Neural crest cell (in vitro differentiated cells): Measurements from ENCODE around the gene CFAP221. TPM values are rescaled to one million over a fixed set of nuclear protein-coding genes. Genes with fewer than 3 reads are reported as not detected.

Experiments used
- DNase-seq: peaks from one replicate; pipeline ENCODE4 v3.0.0; 2021; ENCODE audit warnings: low read depth, mixed read lengths, low spot score
- H3K27ac Mint-ChIP-seq: one replicate; pipeline ENCODE4 v1.8.0; 2021; ENCODE audit warnings: mild to moderate bottlenecking, mixed read lengths; ENCODE audit not compliant: unreplicated experiment
- H3K27me3 Mint-ChIP-seq: 2 replicates; pipeline ENCODE4 v1.8.0; 2021; ENCODE audit warnings: low read depth, mild to moderate bottlenecking, mixed read lengths
- H3K36me3 Mint-ChIP-seq: 2 replicates; pipeline ENCODE4 v1.8.0; 2021; ENCODE audit warnings: low read depth, mild to moderate bottlenecking, mixed read lengths
- H3K4me1 Mint-ChIP-seq: 2 replicates; pipeline ENCODE4 v1.8.0; 2021; ENCODE audit warnings: mixed read lengths
- H3K4me3 Mint-ChIP-seq: one replicate; pipeline ENCODE4 v1.8.0; 2021; ENCODE audit warnings: mild to moderate bottlenecking, mixed read lengths
- H3K9me3 Mint-ChIP-seq: 2 replicates; pipeline ENCODE4 v1.8.0; 2021; ENCODE audit warnings: mixed read lengths
- CTCF ChIP-seq: fragments of 200-600 bp; sonication (generic); conservative IDR thresholded peaks from 2 replicates; pipeline ENCODE4 v1.5.0; 2021; ENCODE audit warnings: antibody characterized with exemption, mild to moderate bottlenecking
- total RNA-seq: library from RNA; stranded (reverse); gene quantifications from 2 replicates; pipeline ENCODE4 v1.2.1, GENCODE V29; 2021

The CFAP221 gene
- total RNA-seq, 1 donor from 2014 or later: 2.0 TPM

DNA sequence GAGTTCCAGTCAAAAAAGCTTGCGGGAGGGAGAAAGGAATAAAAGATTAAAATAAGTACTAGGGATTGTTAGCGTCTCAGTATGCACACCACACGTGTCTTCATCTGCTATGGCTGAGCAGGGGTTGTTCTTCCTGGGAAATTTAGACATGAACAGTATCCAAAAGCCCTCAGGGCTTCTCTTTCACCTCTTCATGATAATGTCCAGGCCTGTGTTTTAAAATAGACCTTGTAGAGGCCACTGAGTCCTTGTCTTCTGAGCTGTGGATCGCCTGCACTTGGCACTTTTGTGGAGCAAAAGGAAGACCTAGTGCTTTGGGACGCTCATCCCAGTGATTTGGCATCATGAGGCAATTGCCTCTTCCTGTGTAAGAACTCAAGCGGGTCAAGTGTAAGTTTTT is 52.4 kb downstream of the CFAP221 start:
- no peak for TF ChIP-seq CTCF
- Mint-ChIP-seq H3K9me3 (no peaks in the 10 kb centered on the region), H3K27me3 (no peaks in the 10 kb centered on the region), H3K36me3 (no peaks in the 10 kb centered on the region), H3K4me3 (no peak overlapping the region), H3K27ac (no peak overlapping the region), H3K4me1 (no peaks in the 10 kb centered on the region)
- DNase-seq: no peak

DNA sequence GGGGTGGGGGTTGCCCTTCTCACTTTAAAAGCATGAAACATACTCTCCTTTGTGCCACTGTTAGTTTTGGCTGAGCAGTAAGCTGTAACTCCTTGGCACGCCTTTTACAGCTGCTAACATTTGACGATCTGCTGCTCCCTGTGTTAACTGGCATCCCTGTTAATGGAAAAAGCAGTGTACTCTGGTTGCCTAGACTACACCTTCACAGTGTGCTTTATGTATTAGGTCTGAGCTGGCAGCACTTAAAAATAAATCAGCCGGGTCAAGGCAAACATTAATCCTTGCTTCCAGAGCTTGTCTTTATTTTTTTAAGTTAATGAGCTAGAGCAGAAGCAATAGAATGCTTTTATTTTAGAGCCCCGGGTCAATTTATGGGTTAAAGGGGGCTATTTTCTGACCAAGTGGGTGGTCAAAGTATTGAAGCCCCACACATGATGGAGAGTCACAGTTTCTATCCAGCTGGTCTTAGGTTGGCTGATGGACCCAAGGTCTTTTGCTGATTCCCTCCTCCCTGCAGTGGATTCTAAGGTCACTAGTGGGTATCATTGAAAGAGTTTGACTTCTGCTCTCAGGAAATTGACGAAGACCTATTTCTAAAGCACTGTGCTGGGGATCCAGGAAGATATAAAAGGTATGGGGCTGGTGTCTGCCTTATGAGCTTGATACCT is 54.5 kb downstream of the CFAP221 start:
- DNase-seq: no peak
- Mint-ChIP-seq H3K36me3 (no peaks in the 10 kb centered on the region), H3K27ac (no peak overlapping the region), H3K27me3 (no peaks in the 10 kb centered on the region), H3K4me3 (no peak overlapping the region), H3K4me1 (no peaks in the 10 kb centered on the region), H3K9me3 (no peaks in the 10 kb centered on the region)
- no peak for TF ChIP-seq CTCF

- Mint-ChIP-seq H3K27ac (no peak overlapping the region), H3K4me3 (no peak overlapping the region), H3K4me1 (no peaks in the 10 kb centered on the region), H3K27me3 (no peaks in the 10 kb centered on the region), H3K9me3 (no peaks in the 10 kb centered on the region), H3K36me3 (no peaks in the 10 kb centered on the region)
- TF ChIP-seq CTCF: no peak
- DNase-seq: no peak
Observed at GRCh38 chr2:119599384-119599783, 55.1 kb downstream of the CFAP221 start.

DNA sequence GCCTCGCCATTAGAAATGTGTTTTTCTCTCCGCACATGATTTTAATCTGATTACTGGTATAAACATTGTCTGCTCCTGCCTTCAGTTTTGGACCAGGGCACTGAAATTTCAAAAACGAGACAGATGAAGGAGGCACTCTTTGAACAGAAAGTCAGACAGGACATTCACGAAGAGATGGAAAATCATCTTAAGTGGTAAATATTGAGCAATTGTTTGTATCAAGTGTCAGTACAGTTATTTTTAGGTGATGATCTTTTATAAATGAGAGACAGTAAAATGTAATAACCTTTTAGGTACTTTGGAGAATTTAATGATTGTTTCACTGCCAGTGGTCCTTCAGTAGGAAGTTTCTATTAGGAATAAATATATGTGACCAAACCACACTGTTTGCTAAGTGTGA is 60.8 kb downstream of the CFAP221 start:
- no peak for TF ChIP-seq CTCF
- no peaks in the 10 kb centered on the region for H3K36me3 Mint-ChIP-seq
- no peaks in the 10 kb centered on the region for H3K9me3 Mint-ChIP-seq
- H3K4me3 Mint-ChIP-seq: no peak overlapping the region
- peaks cover 16% of the 10 kb centered on the region for H3K27me3 Mint-ChIP-seq
- no peak overlapping the region for H3K27ac Mint-ChIP-seq
- no peak for DNase-seq
- no peaks in the 10 kb centered on the region for H3K4me1 Mint-ChIP-seq

DNA sequence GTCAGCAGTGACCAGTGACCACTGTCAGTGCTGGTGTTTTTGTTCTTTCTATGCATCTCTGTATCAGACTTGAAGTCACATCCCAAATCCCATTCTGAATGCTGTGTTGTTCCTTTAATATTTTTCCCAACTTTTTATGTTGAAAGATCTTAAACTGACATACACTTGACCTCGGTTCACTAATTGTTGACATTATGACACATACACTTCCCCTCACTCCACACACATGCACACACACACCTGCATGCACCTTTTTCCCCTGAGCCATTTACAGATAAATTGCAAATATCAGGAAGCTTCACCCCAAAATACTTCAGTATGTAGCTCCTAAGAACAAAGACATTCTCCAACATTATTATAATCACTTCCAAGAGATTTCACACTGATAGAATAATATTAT is 62.4 kb downstream of the CFAP221 start:
- peaks cover 17% of the 10 kb centered on the region for H3K27me3 Mint-ChIP-seq
- no peak overlapping the region for H3K27ac Mint-ChIP-seq
- H3K4me1 Mint-ChIP-seq: no peaks in the 10 kb centered on the region
- DNase-seq: no peak
- no peaks in the 10 kb centered on the region for H3K36me3 Mint-ChIP-seq
- no peak for TF ChIP-seq CTCF
- H3K9me3 Mint-ChIP-seq: no peaks in the 10 kb centered on the region
- H3K4me3 Mint-ChIP-seq: no peak overlapping the region
